Mesenchymal stem cell (in vitro differentiated cells and primary cell): ENCODE measurements around the gene DNAI4.

ENCODE experiments used
- DNase-seq: peaks from one replicate; pipeline ENCODE4 v3.0.0-alpha.2; 2013
- H2AFZ ChIP-seq: one replicate; pipeline ENCODE4 v1.6.1; 2013; ENCODE audit warnings: low read depth, mild to moderate bottlenecking, control low read depth, inconsistent platforms, low read length, moderate library complexity
- H2AK5ac ChIP-seq: 2 replicates; pipeline ENCODE4 v1.6.1; 2013; ENCODE audit warnings: low read length, moderate library complexity, mild to moderate bottlenecking, inconsistent platforms; ENCODE audit not compliant: severe bottlenecking
- H2BK120ac ChIP-seq: one replicate; pipeline ENCODE4 v1.6.1; 2013; ENCODE audit warnings: low read depth, mild to moderate bottlenecking, inconsistent platforms, low read length, moderate library complexity
- H2BK12ac ChIP-seq, 2 experiments: one replicate each; pipeline ENCODE4 v1.6.1; 2013; ENCODE audit warnings: inconsistent platforms in 2 of 2, low read length in 2 of 2, mild to moderate bottlenecking in 2 of 2, moderate library complexity in 2 of 2, control low read depth in 1 of 2
- H2BK15ac ChIP-seq: one replicate; pipeline ENCODE4 v1.6.1; 2013; ENCODE audit warnings: mild to moderate bottlenecking, low read depth, inconsistent platforms; ENCODE audit not compliant: poor library complexity, severe bottlenecking
- H2BK5ac ChIP-seq: 2 replicates; pipeline ENCODE4 v1.6.1; 2013; ENCODE audit warnings: low read depth, mild to moderate bottlenecking, low read length, control low read depth, inconsistent platforms; ENCODE audit not compliant: poor library complexity, severe bottlenecking
- H3K14ac ChIP-seq, 2 experiments: one replicate each; pipeline ENCODE4 v1.6.1; 2013; ENCODE audit warnings: inconsistent platforms in 2 of 2, low read length in 2 of 2, control low read depth in 1 of 2, mild to moderate bottlenecking in 1 of 2, moderate library complexity in 1 of 2
- H3K18ac ChIP-seq, 2 experiments: one replicate each; pipeline ENCODE4 v1.6.1; 2013; ENCODE audit warnings: inconsistent platforms in 2 of 2, low read length in 2 of 2, control low read depth in 1 of 2, low read depth in 1 of 2, mild to moderate bottlenecking in 1 of 2
- H3K23ac ChIP-seq, 2 experiments: one replicate each; pipeline ENCODE4 v1.6.1; 2013; ENCODE audit warnings: inconsistent platforms in 2 of 2, low read length in 2 of 2, mild to moderate bottlenecking in 2 of 2, moderate library complexity in 2 of 2, control low read depth in 1 of 2
- H3K27ac ChIP-seq: 2 replicates; pipeline ENCODE4 v1.5.1; 2013; ENCODE audit warnings: mild to moderate bottlenecking, moderate library complexity, low read length, control low read depth, inconsistent platforms; ENCODE audit not compliant: poor library complexity, severe bottlenecking
- H3K27me3 ChIP-seq, 2 experiments: 2 replicates each; pipeline versions ENCODE4 v1.6.1 to v1.7.0; 2013; ENCODE audit warnings: low read length in 2 of 2, mild to moderate bottlenecking in 2 of 2, moderate library complexity in 2 of 2, control low read depth in 1 of 2, inconsistent platforms in 1 of 2; ENCODE audit not compliant: control insufficient read depth in 1 of 2, insufficient read depth in 1 of 2
- H3K36me3 ChIP-seq, 2 experiments: 2 replicates each; pipeline versions ENCODE4 v1.6.1 to v1.7.0; 2013; ENCODE audit warnings: low read length in 2 of 2, control low read depth in 1 of 2, inconsistent platforms in 1 of 2, low read depth in 1 of 2, mild to moderate bottlenecking in 1 of 2; ENCODE audit not compliant: insufficient read depth in 2 of 2, control insufficient read depth in 1 of 2
- H3K4ac ChIP-seq, 2 experiments: one replicate each; pipeline ENCODE4 v1.6.1; 2013; ENCODE audit warnings: inconsistent platforms in 2 of 2, low read length in 2 of 2, mild to moderate bottlenecking in 2 of 2, moderate library complexity in 2 of 2, control low read depth in 1 of 2, low read depth in 1 of 2
- H3K4me1 ChIP-seq: 2 replicates; pipeline ENCODE4 v1.6.1; 2013; ENCODE audit warnings: low read depth, low read length, control low read depth; ENCODE audit not compliant: control insufficient read depth, insufficient read depth
- H3K4me2 ChIP-seq: 2 replicates; pipeline ENCODE4 v1.6.1; 2013; ENCODE audit warnings: low read length, mild to moderate bottlenecking, inconsistent platforms; ENCODE audit not compliant: poor library complexity, severe bottlenecking
- H3K4me3 ChIP-seq, 2 experiments: 2 replicates each; pipeline versions ENCODE4 v1.5.1 to v1.7.0; 2013; ENCODE audit warnings: low read length in 2 of 2, mild to moderate bottlenecking in 2 of 2, control low read depth in 1 of 2, low read depth in 1 of 2; ENCODE audit not compliant: insufficient read depth in 1 of 2
- H3K79me1 ChIP-seq: replicated peaks from 2 replicates; pipeline ENCODE4 v1.6.1; 2013; ENCODE audit warnings: mild to moderate bottlenecking, control low read depth, low read length, inconsistent platforms; ENCODE audit not compliant: poor library complexity, severe bottlenecking
- H3K9ac ChIP-seq: 2 replicates; pipeline ENCODE4 v1.7.0; 2013; ENCODE audit warnings: mild to moderate bottlenecking, low read length, moderate library complexity
- H3K9me3 ChIP-seq: 2 replicates; pipeline ENCODE4 v1.7.0; 2013; ENCODE audit warnings: mild to moderate bottlenecking, low read length; ENCODE audit not compliant: control insufficient read depth
- H4K8ac ChIP-seq: one replicate; pipeline ENCODE4 v1.6.1; 2013; ENCODE audit warnings: inconsistent platforms, mild to moderate bottlenecking, low read length, moderate library complexity
- H4K91ac ChIP-seq: one replicate; pipeline ENCODE4 v1.6.1; 2013; ENCODE audit warnings: mild to moderate bottlenecking, low read length, inconsistent platforms
- WGBS: methylation state at CpG from one replicate; pipeline ENCODE4 v1.1.7; 2013; ENCODE audit warnings: mixed read lengths; 5-methylcytosine and 5-hydroxymethylcytosine counted together

DNAI4 gene

DNA sequence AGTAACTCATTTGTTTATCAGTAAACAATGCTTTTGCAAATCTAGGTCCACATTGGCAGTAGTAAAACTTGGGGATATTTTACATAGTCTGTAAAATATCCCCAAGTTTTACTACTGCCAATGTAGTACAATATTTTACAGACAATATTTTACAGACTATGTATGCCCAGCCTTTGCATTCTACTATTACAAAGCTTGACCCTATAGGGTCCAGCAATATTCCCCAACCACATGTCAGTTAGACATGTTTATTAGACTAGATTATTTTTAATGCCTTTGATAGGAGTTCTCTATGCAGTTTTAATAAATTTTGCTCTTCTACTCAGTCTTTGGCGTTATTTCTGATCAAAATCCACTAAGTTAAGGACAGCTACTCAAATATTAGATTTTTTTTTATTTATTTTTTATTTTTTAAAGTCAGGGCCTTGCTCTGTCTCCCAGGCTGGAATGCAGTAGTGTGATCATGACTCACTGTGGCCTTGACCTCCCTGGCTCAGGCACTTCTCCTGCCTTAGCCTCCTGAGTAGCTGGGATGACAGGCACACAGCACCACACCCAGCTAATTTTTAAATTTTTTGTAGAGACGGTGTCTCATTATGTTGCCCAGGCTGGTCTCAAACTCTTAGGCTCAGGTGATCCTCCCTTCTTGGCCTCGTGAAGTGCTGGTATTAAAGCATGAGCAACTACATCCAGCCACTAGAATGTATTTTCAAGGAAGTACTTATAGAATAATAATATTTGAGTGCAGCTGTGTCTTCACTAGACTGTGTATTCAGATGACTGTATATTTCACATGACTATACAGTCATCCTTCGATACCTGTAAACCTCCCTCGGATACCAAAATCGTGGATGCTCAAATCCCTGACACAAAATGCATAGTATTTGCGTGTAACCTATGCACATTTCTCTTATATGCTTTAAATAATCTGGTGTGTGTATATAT is 19.9 kb upstream of the DNAI4 start:
- Histone ChIP-seq H2BK12ac (no peak overlapping the region), H2BK5ac (no peak overlapping the region), H3K18ac (no peak overlapping the region), H3K4me2 (peak overlapping the region; percentile 47), H2BK120ac (no peak overlapping the region), H4K8ac (no peak overlapping the region), H3K14ac (no peak overlapping the region), H3K4me1 (peaks cover 6% of the 10 kb centered on the region), H3K4me3 (peak overlapping the region in 1 of 2 experiments; percentile 22), H3K9ac (peak overlapping the region; percentile 83), H2AFZ (no peak overlapping the region), H3K79me1 (peaks cover 7% of the 10 kb centered on the region), H2BK15ac (no peak overlapping the region), H3K27ac (peak overlapping the region; percentile 94), H2AK5ac (no peak overlapping the region), H4K91ac (no peak overlapping the region), H3K36me3 (peaks cover 5 to 59% of the 10 kb centered on the region in 2 experiments), H3K4ac (no peak overlapping the region), H3K9me3 (no peaks in the 10 kb centered on the region), H3K23ac (no peak overlapping the region), H3K27me3 (no peaks in the 10 kb centered on the region)
- WGBS, result 0% methylated on average over 1 of the region's 7 CpGs
- DNase-seq, result peak; percentile 88

DNA sequence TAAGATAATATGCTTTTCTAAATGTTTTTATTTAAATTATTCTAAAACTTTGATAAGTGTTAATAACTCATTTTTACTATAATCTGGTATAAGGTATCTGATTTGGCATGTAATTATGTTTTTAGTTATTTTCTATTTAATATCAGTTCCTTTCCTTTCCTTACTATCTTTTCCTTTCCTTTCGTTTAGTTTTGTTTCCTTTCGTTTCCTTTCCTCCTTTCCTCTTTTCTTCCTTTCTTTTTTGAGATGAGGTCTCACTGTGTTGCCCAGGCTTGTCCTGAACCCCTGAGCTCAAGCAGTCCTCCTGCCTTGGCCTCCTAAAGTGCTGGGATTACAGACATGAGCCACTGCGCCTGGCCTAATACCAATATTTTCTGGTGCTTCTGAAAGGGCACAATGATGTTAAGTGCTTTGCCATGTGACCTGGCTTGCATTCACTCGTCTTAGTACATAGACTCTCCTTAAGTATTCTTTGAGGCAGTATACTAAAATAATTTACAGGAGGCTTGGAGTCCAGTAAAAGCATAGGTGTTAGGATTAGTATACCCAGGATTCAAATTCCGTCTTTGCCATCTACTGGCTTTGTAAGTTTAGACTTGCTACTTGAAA is 18.8 kb upstream of the DNAI4 start:
- 84% methylated on average over 4 of the region's 5 CpGs for WGBS
- DNase-seq, result peak; percentile 50
- Histone ChIP-seq H2AFZ (no peak overlapping the region), H4K8ac (peak overlapping the region; percentile 60), H3K4me1 (peaks cover 5% of the 10 kb centered on the region), H3K4me2 (no peak overlapping the region), H3K27ac (peak overlapping the region; percentile 82), H3K23ac (no peak overlapping the region), H3K4ac (peak overlapping the region in 1 of 2 experiments; percentile 40), H3K4me3 (no peak overlapping the region), H2BK120ac (no peak overlapping the region), H2BK5ac (no peak overlapping the region), H3K9me3 (no peaks in the 10 kb centered on the region), H3K18ac (peak overlapping the region; percentile 37 to 70), H2BK12ac (no peak overlapping the region), H3K9ac (peak overlapping the region; percentile 83), H4K91ac (no peak overlapping the region), H2BK15ac (no peak overlapping the region), H2AK5ac (peak overlapping the region; percentile 13), H3K79me1 (peaks cover 4% of the 10 kb centered on the region), H3K14ac (no peak overlapping the region), H3K36me3 (peaks cover 3 to 48% of the 10 kb centered on the region in 2 experiments), H3K27me3 (no peaks in the 10 kb centered on the region)

DNA sequence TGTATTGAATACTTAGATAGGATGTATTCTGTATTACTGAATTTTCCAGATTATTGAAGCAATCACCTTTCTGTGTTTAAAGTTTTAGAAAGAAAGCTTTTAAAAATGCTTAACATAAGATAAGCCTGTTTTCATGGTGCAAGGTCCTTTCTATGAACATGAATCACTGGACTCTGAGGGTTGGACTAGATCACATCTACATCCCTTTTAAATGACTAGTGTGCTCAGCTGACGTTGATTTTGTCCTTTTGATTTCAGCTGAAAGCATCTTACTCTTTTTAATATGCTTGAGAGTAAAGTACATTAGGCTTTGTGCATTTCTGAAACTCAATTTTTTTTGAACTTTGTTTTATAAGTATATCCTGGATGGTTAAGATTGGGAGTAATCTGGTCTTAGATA is 16.3 kb upstream of the DNAI4 start:
- peaks cover 5 to 23% of the 10 kb centered on the region in 2 experiments for H3K36me3 ChIP-seq
- no peak for DNase-seq
- H3K9me3 ChIP-seq, result no peaks in the 10 kb centered on the region
- no peak overlapping the region for H3K4me2 ChIP-seq
- H2BK120ac ChIP-seq, result no peak overlapping the region
- no peak overlapping the region for H3K4ac ChIP-seq
- H2AK5ac ChIP-seq, result no peak overlapping the region
- no peak overlapping the region for H4K91ac ChIP-seq
- H2BK12ac ChIP-seq, result no peak overlapping the region
- H2BK15ac ChIP-seq, result no peak overlapping the region
- H3K23ac ChIP-seq, result no peak overlapping the region
- H4K8ac ChIP-seq, result no peak overlapping the region
- H3K4me1 ChIP-seq, result peaks cover 8% of the 10 kb centered on the region
- peaks cover 1% of the 10 kb centered on the region for H3K79me1 ChIP-seq
- no peak overlapping the region for H2BK5ac ChIP-seq
- no peak overlapping the region for H3K4me3 ChIP-seq
- no peaks in the 10 kb centered on the region for H3K27me3 ChIP-seq
- H3K14ac ChIP-seq, result no peak overlapping the region
- H2AFZ ChIP-seq, result no peak overlapping the region
- H3K18ac ChIP-seq, result no peak overlapping the region
- WGBS, result 83% methylated on average over 1 of the region's 1 CpG
- no peak overlapping the region for H3K27ac ChIP-seq
- H3K9ac ChIP-seq, result peak overlapping the region; percentile 65

DNA sequence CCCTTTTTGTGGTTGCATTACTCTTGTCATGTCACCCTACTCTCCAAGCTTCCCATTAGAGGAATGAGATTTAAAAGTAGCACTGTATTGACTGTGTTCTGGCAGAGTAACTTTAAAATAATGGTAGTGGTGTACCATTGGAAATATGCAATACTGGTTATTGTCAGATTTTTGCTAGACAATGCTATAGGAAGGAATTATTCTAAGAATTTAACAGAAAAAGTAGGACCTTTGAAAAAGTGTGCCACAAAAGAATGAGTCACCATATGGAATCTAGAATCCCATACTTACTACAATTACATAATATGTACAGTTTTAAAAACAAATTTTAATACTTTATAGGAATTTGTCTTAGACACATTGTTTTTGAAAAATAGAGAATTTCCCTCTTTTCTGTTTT is 14.0 kb upstream of the DNAI4 start:
- H2BK5ac ChIP-seq, result no peak overlapping the region
- H2BK12ac ChIP-seq, result no peak overlapping the region
- H3K4me2 ChIP-seq, result no peak overlapping the region
- H2BK15ac ChIP-seq, result no peak overlapping the region
- no peaks in the 10 kb centered on the region for H3K9me3 ChIP-seq
- H3K18ac ChIP-seq, result no peak overlapping the region
- peaks cover 1% of the 10 kb centered on the region for H3K79me1 ChIP-seq
- H3K36me3 ChIP-seq, result peaks cover 3 to 16% of the 10 kb centered on the region in 2 experiments
- H4K91ac ChIP-seq, result no peak overlapping the region
- no peak overlapping the region for H4K8ac ChIP-seq
- no peaks in the 10 kb centered on the region for H3K27me3 ChIP-seq
- H3K4ac ChIP-seq, result no peak overlapping the region
- H2AK5ac ChIP-seq, result no peak overlapping the region
- H3K27ac ChIP-seq, result no peak overlapping the region
- H2BK120ac ChIP-seq, result no peak overlapping the region
- no peak for DNase-seq
- no peak overlapping the region for H3K14ac ChIP-seq
- no peak overlapping the region for H3K23ac ChIP-seq
- H3K4me3 ChIP-seq, result no peak overlapping the region
- H2AFZ ChIP-seq, result no peak overlapping the region
- H3K9ac ChIP-seq, result no peak overlapping the region
- H3K4me1 ChIP-seq, result peaks cover 5% of the 10 kb centered on the region
